ENCODE measurements around the gene MYBPC3. TPM values are rescaled to one million over a fixed set of nuclear protein-coding genes. Genes with fewer than 3 reads are reported as not detected.

The MYBPC3 gene
- total and polyA plus RNA-seq, 2 experiments from 2014 or later = not detected

- DNase-seq (ENCODE audit: low spot score) = no peak
- no peak overlapping the region for H3K27ac ChIP-seq (ENCODE audit: low read depth)
- no peaks in the 10 kb centered on the region; the same call in 2 of the 3 replicates for H3K9me3 Mint-ChIP-seq
- H3K4me1 ChIP-seq (ENCODE audit: insufficient read depth) = no peaks in the 10 kb centered on the region; the same call in 1 of the 2 replicates
- H3K9me2 ChIP-seq (ENCODE audit: insufficient read depth) = no peaks in the 10 kb centered on the region
- H3K27me3 Mint-ChIP-seq (ENCODE audit: insufficient read depth, low read depth, poor library complexity) = peaks cover 2% of the 10 kb centered on the region
- no peaks in the 10 kb centered on the region for H3K4me1 Mint-ChIP-seq
- no peak overlapping the region for H3K27ac Mint-ChIP-seq
- no peaks in the 10 kb centered on the region for H3F3A ChIP-seq (replicated peaks; ENCODE audit: low read depth)
- no peaks in the 10 kb centered on the region for H3K79me2 ChIP-seq (replicated peaks; ENCODE audit: insufficient read depth)
- no peak overlapping the region for H3K4me2 ChIP-seq
- H3K27me3 ChIP-seq (ENCODE audit: insufficient read depth) = no peaks in the 10 kb centered on the region
- TF ChIP-seq EZH2phosphoT487 (IDR thresholded peaks at IDR 0.05; ENCODE audit: unreplicated experiment) (no peak), ZNF114 (CRISPR knock-in tag; IDR thresholded peaks at IDR 0.05) (no peak), NANOG (IDR thresholded peaks at IDR 0.05; ENCODE audit: borderline replicate concordance) (no peak), JUNB (IDR thresholded peaks at IDR 0.05; ENCODE audit: unreplicated experiment) (no peak), POLR2AphosphoS5 (IDR thresholded peaks at IDR 0.05; ENCODE audit: low read depth) (no peak)
- H3K4me3 Mint-ChIP-seq = no peak overlapping the region
- H2AFZ ChIP-seq = no peak overlapping the region
- no peaks in the 10 kb centered on the region for H3K36me3 ChIP-seq (ENCODE audit: insufficient read depth)
- no peaks in the 10 kb centered on the region for H3K36me3 Mint-ChIP-seq (ENCODE audit: low read depth)
- no peak for ATAC-seq
- no peaks in the 10 kb centered on the region for H4K20me1 ChIP-seq (replicated peaks; ENCODE audit: insufficient read depth)
- no peak overlapping the region for H3K4me3 ChIP-seq
These were observed 19.9 kb upstream of the MYBPC3 start for GRCh38 chr11:47372422-47372821.

GRCh38 chr11:47369676-47370075, 17.2 kb upstream of the MYBPC3 start:
- no peak overlapping the region for H2AFZ ChIP-seq
- no peak overlapping the region for H3K27ac Mint-ChIP-seq
- H3K4me1 ChIP-seq (ENCODE audit: insufficient read depth) = no peaks in the 10 kb centered on the region
- H3K4me3 Mint-ChIP-seq = no peak overlapping the region
- ATAC-seq = no peak
- H3K4me1 Mint-ChIP-seq = no peaks in the 10 kb centered on the region
- H3K4me2 ChIP-seq = no peak overlapping the region
- no peaks in the 10 kb centered on the region; the same call in 2 of the 3 replicates for H3K9me3 Mint-ChIP-seq
- no peaks in the 10 kb centered on the region for H3F3A ChIP-seq (replicated peaks; ENCODE audit: low read depth)
- H3K9me2 ChIP-seq (ENCODE audit: insufficient read depth) = no peaks in the 10 kb centered on the region
- H3K4me3 ChIP-seq = no peak overlapping the region
- H3K36me3 ChIP-seq (ENCODE audit: insufficient read depth) = no peaks in the 10 kb centered on the region
- H3K27me3 ChIP-seq (ENCODE audit: insufficient read depth) = no peaks in the 10 kb centered on the region
- no peaks in the 10 kb centered on the region for H4K20me1 ChIP-seq (replicated peaks; ENCODE audit: insufficient read depth)
- no peak for DNase-seq (ENCODE audit: low spot score)
- no peaks in the 10 kb centered on the region for H3K79me2 ChIP-seq (replicated peaks; ENCODE audit: insufficient read depth)
- no peaks in the 10 kb centered on the region for H3K36me3 Mint-ChIP-seq (ENCODE audit: low read depth)
- peaks cover 2% of the 10 kb centered on the region for H3K27me3 Mint-ChIP-seq (ENCODE audit: insufficient read depth, low read depth, poor library complexity)
- H3K27ac ChIP-seq (ENCODE audit: low read depth) = no peak overlapping the region
- TF ChIP-seq, protein P1, sequence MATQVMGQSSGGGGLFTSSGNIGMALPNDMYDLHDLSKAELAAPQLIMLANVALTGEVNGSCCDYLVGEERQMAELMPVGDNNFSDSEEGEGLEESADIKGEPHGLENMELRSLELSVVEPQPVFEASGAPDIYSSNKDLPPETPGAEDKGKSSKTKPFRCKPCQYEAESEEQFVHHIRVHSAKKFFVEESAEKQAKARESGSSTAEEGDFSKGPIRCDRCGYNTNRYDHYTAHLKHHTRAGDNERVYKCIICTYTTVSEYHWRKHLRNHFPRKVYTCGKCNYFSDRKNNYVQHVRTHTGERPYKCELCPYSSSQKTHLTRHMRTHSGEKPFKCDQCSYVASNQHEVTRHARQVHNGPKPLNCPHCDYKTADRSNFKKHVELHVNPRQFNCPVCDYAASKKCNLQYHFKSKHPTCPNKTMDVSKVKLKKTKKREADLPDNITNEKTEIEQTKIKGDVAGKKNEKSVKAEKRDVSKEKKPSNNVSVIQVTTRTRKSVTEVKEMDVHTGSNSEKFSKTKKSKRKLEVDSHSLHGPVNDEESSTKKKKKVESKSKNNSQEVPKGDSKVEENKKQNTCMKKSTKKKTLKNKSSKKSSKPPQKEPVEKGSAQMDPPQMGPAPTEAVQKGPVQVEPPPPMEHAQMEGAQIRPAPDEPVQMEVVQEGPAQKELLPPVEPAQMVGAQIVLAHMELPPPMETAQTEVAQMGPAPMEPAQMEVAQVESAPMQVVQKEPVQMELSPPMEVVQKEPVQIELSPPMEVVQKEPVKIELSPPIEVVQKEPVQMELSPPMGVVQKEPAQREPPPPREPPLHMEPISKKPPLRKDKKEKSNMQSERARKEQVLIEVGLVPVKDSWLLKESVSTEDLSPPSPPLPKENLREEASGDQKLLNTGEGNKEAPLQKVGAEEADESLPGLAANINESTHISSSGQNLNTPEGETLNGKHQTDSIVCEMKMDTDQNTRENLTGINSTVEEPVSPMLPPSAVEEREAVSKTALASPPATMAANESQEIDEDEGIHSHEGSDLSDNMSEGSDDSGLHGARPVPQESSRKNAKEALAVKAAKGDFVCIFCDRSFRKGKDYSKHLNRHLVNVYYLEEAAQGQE (IDR thresholded peaks at IDR 0.05; ENCODE audit: unreplicated experiment) = no peak
- TF ChIP-seq ZNF114 (CRISPR knock-in tag; IDR thresholded peaks at IDR 0.05) = no peak
- no peak for TF ChIP-seq STAT1 (IDR thresholded peaks at IDR 0.05; ENCODE audit: unreplicated experiment)
- no peak for TF ChIP-seq NANOG (IDR thresholded peaks at IDR 0.05; ENCODE audit: borderline replicate concordance)
- no peak for TF ChIP-seq EZH2 (IDR thresholded peaks at IDR 0.05; ENCODE audit: low read depth, unreplicated experiment)
- TF ChIP-seq EZH2phosphoT487 (IDR thresholded peaks at IDR 0.05; ENCODE audit: unreplicated experiment) = no peak
- no peak for TF ChIP-seq CREB1 (CRISPR knock-in tag; IDR thresholded peaks at IDR 0.05; ENCODE audit: low read depth)
- TF ChIP-seq ZNF331 (CRISPR knock-in tag; IDR thresholded peaks at IDR 0.05; ENCODE audit: low read depth) = no peak
- TF ChIP-seq, protein P2, sequence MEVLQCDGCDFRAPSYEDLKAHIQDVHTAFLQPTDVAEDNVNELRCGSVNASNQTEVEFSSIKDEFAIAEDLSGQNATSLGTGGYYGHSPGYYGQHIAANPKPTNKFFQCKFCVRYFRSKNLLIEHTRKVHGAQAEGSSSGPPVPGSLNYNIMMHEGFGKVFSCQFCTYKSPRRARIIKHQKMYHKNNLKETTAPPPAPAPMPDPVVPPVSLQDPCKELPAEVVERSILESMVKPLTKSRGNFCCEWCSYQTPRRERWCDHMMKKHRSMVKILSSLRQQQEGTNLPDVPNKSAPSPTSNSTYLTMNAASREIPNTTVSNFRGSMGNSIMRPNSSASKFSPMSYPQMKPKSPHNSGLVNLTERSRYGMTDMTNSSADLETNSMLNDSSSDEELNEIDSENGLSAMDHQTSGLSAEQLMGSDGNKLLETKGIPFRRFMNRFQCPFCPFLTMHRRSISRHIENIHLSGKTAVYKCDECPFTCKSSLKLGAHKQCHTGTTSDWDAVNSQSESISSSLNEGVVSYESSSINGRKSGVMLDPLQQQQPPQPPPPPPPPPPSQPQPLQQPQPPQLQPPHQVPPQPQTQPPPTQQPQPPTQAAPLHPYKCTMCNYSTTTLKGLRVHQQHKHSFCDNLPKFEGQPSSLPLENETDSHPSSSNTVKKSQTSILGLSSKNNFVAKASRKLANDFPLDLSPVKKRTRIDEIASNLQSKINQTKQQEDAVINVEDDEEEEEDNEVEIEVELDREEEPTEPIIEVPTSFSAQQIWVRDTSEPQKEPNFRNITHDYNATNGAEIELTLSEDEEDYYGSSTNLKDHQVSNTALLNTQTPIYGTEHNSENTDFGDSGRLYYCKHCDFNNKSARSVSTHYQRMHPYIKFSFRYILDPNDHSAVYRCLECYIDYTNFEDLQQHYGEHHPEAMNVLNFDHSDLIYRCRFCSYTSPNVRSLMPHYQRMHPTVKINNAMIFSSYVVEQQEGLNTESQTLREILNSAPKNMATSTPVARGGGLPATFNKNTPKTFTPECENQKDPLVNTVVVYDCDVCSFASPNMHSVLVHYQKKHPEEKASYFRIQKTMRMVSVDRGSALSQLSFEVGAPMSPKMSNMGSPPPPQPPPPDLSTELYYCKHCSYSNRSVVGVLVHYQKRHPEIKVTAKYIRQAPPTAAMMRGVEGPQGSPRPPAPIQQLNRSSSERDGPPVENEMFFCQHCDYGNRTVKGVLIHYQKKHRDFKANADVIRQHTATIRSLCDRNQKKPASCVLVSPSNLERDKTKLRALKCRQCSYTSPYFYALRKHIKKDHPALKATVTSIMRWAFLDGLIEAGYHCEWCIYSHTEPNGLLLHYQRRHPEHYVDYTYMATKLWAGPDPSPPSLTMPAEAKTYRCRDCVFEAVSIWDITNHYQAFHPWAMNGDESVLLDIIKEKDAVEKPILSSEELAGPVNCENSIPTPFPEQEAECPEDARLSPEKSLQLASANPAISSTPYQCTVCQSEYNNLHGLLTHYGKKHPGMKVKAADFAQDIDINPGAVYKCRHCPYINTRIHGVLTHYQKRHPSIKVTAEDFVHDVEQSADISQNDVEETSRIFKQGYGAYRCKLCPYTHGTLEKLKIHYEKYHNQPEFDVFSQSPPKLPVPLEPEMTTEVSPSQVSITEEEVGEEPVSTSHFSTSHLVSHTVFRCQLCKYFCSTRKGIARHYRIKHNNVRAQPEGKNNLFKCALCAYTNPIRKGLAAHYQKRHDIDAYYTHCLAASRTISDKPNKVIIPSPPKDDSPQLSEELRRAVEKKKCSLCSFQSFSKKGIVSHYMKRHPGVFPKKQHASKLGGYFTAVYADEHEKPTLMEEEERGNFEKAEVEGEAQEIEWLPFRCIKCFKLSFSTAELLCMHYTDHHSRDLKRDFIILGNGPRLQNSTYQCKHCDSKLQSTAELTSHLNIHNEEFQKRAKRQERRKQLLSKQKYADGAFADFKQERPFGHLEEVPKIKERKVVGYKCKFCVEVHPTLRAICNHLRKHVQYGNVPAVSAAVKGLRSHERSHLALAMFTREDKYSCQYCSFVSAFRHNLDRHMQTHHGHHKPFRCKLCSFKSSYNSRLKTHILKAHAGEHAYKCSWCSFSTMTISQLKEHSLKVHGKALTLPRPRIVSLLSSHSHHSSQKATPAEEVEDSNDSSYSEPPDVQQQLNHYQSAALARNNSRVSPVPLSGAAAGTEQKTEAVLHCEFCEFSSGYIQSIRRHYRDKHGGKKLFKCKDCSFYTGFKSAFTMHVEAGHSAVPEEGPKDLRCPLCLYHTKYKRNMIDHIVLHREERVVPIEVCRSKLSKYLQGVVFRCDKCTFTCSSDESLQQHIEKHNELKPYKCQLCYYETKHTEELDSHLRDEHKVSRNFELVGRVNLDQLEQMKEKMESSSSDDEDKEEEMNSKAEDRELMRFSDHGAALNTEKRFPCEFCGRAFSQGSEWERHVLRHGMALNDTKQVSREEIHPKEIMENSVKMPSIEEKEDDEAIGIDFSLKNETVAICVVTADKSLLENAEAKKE (CRISPR knock-in tag; IDR thresholded peaks at IDR 0.05) = no peak

All from GM23338 (cell line).